ENCODE data around the gene ZMPSTE24.

Gene ZMPSTE24

DNA sequence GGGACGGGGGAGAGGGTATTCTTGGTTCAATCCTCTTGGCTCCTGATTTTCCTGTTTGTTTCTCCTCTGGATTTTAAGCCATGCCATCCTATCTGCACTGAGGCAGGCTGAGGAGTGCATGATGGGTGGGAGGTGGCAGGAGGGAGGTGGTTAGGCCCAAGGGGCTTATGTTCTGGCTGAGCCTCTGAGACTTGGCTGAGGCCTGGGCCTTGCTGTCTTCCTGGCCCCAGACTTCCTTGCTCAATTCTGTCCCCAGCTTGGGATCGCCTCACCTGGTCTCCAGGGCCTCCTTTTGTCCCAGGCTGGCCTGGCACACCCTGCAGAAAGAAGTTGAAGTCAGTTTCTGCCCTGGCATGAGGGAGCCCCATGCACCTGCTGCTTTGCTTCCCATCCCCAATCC, 47.8 kb downstream of the ZMPSTE24 start:
- DNase-seq, result no peak

DNA sequence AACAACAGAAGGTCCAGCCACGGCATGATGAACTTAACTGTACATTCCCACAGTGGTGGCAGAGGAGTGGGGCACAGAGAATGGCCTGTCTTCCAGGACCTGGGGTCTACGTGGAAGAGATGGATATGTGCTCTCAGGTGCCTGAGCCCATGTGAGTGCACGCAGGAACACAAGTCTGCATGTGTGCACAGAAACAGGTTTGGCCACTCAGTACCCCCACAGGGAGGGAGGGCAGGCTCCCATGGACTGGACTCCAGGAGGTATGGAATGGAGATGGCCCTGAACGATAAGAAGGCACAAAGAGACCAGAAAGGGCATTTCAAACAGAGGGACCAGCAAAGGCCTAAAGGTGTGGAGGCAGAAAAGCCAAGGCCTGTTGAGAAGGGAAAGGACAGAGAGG, 48.3 kb downstream of the ZMPSTE24 start:
- peak; percentile 68 for DNase-seq

DNA sequence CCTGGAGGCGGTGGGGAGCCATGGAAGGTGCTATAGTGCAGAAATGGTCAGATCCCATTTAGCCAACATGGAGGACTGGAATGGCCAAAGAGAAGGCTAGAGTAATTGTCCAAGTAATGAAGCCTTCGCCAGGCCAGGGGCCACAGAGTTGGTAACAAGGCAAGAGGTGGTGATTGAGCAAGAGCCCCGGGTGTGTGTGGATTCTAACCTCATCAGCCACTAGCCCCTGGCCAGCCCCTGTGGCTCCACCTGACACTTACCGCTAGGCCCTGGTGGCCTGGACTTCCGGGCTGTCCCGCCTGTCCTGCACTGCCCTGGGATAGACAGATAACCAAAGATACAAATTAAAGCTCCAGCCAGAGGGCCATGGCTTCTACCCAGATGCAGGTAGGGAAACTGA, 49.1 kb downstream of the ZMPSTE24 start:
- no peak for DNase-seq

DNA sequence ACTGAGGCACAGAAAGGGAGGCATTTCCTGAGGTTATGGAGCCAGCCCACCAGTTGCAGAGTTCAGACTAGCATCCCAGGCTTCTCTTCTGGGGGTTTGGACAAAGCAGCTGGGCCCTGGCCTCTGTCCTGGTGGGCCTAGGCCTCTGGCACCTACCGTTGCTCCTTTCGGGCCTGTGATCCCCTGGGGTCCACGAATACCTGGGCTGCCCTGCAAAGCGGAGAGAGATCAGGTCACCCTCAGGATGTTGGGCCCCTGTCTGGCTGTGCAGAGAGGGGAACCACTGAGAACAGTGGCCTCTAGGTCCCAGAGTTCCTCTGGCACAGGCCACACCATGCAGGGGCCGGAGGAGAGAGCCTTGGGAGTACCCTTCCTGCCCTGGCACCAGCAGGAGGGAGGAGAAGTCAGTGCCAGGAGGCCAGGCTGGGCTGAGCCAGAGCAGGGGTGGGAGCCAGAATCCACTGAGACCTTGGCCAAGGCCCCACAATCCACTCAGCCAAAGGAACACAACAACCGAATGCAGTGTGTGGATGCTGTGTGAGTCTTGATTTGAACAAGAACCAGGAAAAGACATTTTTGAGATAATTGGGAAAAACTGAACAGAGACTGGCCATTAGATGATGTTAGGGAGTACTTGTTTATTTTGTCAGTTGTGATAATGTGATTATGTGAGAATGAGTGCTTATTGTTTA, 50.1 kb downstream of the ZMPSTE24 start:
- no peak for DNase-seq

DNA sequence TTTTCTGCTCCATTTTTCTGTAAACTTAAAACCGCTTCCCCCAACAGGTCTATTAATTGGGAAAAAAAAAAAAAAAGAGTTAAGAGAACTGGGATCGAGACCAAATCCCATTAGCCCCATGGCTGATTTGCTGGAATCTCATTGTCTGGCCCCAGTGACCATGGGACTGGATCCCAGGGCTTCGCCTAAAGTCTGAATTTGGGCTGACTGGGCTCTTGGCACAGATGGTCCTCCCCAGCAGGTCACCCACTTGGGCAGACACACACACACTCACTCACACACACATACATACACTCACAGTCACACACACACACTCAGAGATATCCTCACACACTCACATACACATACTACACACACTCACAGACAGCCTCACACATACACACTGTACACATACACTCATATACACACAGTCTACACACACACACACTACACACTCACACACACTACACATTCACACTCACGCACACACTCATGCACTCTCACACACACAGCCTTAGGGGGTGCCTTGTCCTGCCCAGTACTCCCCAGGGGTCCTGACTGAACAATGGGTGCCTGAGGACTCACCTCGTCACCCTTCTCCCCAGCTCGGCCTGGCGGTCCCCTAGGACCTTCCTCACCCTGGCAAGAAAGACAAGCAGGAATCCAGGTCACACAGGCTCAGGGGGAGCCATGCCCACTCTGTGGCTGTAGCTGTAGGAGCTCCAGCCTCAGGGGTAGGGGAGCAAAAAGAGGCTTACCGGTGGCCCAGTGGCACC, 51.5 kb downstream of the ZMPSTE24 start:
- DNase-seq, result no peak

DNA sequence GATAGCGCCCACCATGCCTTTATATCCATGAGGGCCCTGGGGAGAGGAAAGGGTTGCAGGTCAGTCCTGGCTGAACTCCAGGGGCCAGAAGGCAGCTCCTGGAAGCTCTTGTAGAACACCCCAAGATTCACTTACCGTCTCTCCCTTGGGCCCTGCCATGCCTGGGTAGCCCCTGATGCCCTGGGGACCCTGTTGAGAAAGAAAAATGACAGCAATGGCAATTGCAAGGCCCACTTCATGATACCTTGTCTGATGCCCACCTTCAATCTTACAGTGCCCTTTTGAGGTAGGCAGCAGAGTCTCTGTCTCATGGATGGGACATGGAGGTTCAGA, 52.1 kb downstream of the ZMPSTE24 start:
- no peak for DNase-seq

DNA sequence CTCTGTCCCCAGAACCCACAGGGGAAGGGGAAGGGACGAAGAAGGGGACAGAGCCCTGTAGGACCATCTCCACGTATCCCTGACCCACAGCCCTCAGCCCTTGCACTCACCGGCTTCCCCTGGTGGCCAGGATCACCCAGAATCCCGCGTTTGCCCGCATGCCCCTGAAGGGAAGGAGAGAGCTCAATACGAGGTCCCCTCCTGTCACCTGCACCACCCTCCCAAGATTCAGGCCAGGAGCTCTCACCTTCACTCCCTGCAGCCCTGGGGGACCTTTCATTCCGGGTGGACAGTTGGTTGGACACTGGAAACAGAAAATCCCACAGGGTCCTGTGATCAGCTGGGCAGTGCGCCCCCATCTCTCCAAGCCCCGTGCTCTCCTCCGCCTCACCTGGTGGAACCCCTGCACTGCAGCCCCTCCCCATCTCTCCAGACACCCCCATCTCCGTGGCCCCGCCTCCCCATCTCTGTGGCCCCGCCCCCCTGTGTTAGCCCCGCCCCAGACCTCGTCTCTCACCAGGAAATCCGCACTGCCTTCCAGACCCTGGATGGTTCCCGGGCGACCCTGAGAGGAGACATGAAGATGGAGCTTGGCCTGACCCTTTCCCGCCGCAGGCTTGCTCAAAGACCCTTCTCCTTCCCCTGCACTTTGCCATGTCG, 53.1 kb downstream of the ZMPSTE24 start:
- no peak for DNase-seq

DNA sequence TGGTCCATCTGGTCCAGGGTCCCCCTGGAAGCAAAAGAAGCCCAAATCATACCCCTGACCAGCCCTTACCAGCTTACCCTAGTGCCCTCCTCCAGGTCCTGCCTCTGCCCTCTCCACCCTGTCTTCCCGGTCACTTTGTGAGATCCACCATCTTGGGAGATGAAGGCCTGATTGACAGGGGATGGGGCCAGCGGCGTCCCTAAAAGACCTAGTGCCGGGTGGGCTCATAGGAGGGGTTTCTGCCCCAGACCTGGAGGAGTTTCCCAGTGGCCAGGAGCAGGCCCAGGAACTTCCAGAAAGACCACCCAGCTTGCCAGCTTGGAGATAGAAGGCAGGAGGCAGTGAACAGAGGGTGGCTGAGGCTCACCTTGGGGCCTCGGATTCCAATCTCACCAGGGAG, 53.7 kb downstream of the ZMPSTE24 start:
- no peak for DNase-seq

DNA sequence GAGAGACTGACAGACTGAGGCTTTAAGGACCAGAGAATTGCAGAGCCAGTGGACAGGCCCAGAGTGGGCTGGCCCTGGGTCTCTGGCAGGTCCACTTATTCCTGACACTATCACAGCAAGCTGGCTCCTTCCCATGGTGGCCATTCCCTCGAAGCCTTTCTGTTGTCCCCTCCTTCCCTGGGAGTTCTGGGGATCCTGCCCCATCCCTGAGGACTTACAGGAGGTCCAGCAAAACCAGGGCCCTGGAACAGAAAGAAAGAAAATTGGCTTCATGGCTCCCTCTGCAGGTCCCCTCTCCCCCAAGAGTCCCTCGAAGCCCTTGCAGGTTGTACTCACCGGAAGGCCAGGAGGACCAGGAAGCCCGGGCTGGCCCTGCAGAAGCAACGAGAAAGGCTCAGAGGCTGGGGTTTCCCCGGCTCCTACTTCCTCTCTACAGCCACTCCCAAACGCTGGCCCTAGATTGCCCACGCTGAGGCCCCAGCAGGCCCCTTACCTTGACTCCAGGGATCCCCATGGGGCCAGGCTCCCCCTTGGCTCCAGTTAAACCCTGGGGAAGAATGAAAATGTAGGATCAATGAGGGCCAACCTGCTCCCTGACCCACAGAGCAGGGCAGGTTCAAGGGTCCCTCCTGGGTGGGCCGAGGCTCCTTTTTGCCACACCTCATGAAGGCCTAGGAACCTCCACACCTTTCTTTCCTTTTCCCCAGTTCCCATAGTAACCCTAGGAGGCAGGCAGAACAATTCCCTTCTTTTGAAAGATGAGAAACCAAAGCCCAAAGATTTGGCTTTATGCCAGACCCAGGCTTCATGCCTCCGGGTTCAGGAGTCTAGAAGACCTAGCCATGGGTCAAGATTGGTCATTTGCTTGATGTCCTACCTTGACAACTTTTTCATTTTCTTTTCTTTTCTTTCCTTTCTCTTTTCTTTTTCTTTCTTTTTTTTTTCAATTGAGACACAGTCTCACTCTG, 54.5 kb downstream of the ZMPSTE24 start:
- no peak for DNase-seq

DNA sequence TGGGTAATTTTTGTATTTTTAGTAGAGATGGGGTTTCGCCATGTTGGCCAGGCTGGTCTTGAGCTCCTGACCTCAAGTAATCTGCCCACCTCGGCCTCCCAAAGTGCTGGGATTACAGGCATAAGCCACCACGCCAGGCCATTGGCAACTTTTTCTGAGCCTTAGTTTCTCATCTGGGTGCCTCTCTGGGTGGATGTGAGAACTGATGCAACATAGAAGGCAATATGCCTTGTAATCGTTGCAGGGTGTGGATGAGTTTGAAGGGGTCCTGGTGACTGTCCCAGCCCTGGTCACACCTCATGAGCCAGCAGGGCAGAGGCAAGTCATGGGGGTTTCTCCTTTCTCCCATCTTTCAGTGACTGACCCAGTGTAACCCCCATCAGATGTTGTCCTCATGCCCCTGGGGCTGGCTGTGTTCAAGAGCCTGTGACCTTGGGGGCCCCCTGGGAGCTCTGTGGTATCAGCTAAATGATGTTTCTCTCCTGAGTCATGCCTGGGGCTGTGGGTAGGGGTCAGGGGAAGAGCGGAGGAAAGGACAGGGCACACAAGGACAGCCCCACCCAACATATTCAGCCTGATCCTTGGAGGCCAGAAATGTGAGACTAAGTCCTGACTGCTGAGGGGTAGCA, 55.4 kb downstream of the ZMPSTE24 start:
- DNase-seq, result no peak

DNA sequence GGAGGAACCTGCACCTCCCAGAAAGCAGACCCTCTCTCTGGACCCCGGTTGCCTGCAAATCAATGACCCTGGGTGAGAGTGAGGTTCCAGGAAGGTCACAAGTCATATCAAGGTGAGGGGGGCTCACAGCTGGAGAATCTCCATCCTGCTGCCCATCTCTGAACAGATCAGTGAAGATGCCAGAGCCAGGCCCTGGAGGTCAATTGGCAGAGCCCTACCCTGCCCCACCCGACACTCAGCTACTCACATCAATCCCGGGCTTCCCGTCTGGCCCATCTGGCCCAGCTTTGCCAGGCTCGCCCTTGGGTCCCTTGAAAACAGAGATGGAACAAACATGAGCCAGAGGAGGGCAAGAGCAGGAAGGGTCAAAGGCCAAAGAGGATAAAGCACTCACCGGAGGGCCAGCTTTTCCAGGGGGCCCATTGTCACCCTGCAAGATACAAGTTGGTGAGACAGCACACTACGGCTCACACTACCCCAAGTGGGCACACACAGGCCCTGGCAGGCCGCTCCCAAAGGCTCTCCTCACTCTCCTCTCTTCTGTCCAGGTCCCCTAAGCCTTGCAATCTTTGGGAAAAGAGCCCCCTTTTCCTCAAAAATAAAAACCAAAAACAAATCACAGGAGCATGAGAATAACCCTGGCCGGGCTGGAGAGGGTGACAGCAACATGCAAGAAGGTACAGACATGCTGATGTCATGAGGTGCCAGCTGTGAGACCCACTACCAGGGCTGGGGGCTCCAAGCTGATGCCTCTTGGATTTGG, 56.1 kb downstream of the ZMPSTE24 start:
- DNase-seq, result no peak

DNA sequence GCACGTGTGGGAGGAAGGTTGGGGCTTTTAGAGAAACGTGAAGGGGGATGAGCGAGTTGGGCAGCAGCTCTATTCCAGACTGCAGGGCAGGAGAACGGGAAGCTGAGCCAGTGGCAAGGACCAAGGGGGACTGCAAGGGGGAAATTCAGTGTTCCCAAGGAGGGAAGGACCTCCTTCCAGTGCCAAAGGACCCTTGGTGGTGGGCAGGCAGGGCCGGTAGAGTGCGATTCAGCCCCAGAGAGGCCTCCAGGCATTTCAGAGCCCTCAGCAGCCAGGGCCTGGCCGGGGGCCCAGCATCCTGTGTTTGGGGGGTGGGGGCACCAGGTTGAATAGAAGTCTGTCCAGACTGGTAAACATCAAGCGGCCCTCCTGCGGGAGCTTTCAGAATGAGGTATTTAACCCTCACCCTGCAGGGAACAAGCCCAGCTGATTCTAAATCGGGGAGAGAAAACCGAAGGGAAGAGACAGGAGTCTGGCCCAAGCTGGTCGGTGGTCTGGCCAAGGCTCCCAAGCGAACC, 56.7 kb downstream of the ZMPSTE24 start:
- DNase-seq, result no peak

DNA sequence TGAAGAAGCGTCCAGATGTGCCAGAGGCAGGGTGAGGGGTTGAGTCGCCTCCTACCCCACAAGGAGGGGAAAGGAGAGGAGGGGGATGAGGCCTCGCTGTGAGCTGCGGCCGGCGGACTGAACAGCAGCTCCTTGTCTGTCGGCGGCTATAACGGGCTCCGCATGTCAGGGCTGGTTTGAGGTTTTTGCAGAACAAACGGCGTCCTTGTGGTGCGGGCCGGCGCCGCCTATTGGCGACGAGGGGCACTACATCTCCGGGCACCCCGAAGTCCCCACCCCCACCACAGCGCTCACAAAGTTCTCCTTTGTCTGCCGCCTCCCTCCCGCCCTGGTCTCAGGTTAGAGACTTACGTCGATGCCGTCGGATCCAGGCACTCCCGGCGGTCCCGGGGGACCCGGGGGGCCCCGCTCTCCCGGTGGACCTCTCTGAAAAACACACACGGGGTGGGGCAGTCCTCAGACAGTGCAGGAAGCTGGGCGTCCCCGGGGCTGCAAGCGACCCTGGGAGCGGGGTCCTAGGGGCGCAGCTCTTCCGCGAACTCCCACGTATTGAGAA, 57.3 kb downstream of the ZMPSTE24 start:
- peak; percentile 95 for DNase-seq

DNA sequence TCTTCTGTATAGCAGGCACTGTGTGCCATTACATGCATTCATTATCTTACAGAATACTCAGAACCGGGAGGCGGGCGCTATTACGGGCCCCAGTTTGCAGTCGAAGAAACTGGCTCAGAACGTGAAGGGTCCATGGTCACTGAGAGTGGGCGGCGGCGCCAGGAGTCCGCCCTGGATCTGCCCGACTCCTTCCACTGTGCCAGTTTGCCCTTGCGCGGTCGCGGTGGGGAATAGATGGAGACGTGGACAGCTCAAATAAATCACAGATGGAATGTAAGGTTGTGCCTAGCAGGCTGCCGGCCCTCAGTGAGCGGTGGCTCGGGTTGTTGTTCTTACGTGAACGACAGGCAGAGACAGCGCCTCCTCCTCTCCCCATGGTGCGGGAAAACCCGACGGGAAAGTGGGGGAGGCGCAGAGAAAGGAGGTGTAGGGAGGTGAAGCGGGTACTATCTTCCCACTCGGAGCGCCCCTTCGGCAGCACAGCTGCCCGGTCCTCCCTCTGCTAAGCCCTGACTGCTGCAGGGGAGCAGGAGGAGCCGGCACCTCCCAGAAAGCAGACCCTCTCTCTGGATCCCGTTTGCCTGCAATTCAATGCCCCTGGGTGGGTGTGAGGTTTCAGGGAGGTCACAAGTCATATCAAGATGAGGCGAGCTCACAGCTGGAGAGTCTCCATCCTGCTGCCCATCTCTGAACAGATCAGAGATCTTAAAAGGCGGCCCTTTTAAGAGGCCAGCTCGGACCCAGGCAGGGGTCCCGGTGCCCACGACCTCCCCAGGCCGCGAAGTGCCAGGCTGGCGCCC, 58.0 kb downstream of the ZMPSTE24 start:
- peak; percentile 72 for DNase-seq

DNA sequence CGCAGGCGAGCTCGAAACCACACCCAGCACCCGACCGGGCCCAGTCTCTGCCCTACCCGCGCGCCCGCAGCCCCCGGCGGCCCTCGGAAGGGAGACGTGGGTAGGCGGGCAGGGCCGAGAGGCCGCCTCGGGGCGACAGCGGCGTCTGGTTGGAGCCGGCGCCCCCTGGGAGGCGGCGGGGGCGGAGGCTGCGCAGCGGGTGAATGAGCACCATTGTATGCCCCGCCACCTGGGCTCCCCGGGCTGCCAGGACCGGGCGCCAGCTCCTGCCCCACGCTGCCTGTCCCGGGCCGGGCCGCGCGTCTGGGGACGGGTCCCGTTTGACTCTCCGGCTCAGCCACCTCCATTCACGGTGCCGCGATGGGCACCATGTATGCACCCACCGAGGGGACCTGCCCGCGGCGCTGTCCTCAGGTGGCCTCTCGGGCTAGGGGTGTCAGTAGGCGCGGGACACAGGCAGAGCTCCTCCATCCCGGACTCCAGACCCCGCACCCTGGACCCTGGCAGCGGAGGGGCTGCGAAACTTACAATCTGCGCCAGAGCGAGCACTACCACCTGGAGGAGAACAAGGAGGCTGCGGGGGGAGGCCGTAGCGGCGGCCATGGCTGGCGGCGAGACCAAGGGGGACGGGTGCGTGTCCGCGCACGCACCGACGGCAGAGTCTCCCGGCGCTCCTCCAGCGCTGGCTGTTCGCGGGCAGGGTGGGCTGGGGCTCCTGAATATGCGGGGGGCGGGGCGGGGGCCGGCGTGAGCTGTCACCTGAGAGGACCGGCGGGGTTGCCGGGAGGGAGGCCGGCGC, 58.8 kb downstream of the ZMPSTE24 start, which contains the start of gene COL9A2:
TSS of gene COL9A2 (minus strand) at position 692 of the 799 bp plus-strand sequence. CDS start at position 603, 89 bp downstream.
- peak; percentile 86 for DNase-seq

DNA sequence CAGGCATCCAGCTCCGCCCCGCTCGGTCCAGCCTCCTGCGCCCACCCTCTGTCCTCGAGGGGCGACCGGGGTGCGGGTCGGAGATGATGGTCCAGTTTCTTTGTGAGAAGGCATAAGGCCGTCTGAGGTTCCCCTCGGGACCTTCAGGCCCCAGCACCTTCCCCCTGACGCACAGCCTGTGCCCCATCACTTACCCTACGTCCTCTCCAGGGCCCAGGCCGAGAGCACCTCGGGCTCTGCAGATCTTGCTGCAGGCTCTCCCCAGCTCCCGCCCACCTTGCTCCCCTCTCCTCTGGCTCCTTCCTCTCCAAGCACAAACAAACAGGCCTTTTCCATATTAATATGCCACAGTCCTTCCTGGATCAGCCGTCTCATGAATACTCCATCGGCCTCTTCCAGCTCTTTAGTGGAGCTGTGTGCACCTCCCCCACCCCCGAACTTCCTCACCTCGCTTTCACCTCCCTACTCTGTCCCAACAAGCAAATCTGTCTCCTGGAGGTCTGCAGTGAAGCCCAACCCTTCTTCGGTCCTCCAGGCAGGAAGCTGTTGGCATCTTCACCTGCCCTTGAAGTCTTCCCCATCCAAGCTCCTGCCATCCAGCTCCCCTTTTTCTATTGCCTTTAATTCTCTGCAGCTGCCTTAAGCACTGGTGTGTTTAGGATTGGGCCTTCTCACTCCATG, 59.5 kb downstream of the ZMPSTE24 start:
- DNase-seq, result no peak

DNA sequence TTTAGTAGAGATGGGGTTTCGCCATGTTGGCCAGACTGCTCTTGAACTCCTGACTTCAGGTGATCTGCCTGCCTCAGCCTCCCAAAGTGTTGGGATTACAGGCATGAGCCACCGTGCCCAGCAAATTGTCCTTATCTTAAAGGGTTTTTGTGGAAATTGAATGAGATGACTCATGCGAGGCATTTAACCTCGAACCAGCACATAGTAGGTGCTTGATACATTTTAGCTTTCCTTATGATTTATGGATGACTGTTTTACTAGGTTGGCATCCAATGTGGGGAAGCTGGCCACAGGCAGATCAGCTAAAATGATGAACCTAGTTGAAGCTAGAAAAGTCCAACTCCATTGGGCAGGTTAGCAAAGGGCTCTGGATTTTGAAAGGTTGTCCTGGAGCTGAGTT, 60.4 kb downstream of the ZMPSTE24 start:
- no peak for DNase-seq

DNA sequence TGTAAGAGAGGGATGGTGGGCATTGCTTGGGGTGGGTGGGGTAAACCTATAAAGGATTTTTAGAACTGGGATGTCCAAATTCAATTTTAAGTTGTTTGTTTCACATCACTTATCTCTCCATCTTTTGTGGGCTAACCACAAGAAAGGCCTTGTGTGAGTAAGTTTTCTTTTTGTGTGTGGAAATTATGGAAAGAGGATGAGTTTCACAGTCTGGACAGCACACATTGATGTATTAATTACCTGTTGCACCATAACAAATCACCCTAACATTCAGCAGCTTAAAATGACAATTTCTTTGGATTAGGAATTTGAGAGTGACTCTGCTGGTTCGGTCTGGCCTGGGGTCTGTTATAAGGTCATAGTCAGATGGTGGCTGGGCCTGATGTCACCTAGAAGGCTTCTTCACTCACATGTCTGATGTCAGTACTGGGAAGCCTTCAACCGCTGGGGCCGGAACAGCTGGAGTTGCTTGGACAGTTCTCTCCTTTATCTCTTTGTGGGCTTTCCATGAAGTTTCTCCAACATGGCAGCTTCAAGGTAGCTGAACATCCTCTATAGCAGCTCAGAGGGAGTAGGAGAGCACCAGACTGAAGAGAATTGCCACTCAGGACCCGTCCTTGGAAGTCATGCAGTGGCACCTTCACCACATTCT, 61.1 kb downstream of the ZMPSTE24 start:
- DNase-seq, result no peak
